Measurements from ENCODE around the gene FAM83E.
A peak's percentile ranks its signal among the peaks of the same experiment; 100 is the strongest.

FAM83E gene

GRCh38 chr19:48571378-48572162 lies 43.3 kb downstream of the FAM83E start:
- Histone ChIP-seq H3K9me3 (ENCODE audit: control insufficient read depth, low read length) (no peaks in the 10 kb centered on the region), H3K27me3 (ENCODE audit: control insufficient read depth, insufficient read depth, low read length) (no peaks in the 10 kb centered on the region), H3K4me1 (ENCODE audit: control insufficient read depth, insufficient read depth, low read length) (peaks cover 30% of the 10 kb centered on the region), H3K36me3 (ENCODE audit: control insufficient read depth, insufficient read depth, low read length) (no peaks in the 10 kb centered on the region), H3K4me3 (ENCODE audit: low read length) (no peak overlapping the region), H3K9ac (ENCODE audit: low read length) (no peak overlapping the region)

GRCh38 chr19:48569814-48570213 lies 45.1 kb downstream of the FAM83E start:
- Histone ChIP-seq H3K9ac (ENCODE audit: low read length) (no peak overlapping the region), H3K36me3 (ENCODE audit: control insufficient read depth, insufficient read depth, low read length) (no peaks in the 10 kb centered on the region), H3K4me3 (ENCODE audit: low read length) (no peak overlapping the region), H3K27me3 (ENCODE audit: control insufficient read depth, insufficient read depth, low read length) (no peaks in the 10 kb centered on the region), H3K4me1 (ENCODE audit: control insufficient read depth, insufficient read depth, low read length) (peaks cover 30% of the 10 kb centered on the region), H3K9me3 (ENCODE audit: control insufficient read depth, low read length) (no peaks in the 10 kb centered on the region)

- Histone ChIP-seq H3K27me3 (ENCODE audit: control insufficient read depth, insufficient read depth, low read length) (no peaks in the 10 kb centered on the region), H3K9me3 (ENCODE audit: control insufficient read depth, low read length) (no peaks in the 10 kb centered on the region), H3K4me1 (ENCODE audit: control insufficient read depth, insufficient read depth, low read length) (peaks cover 19% of the 10 kb centered on the region), H3K36me3 (ENCODE audit: control insufficient read depth, insufficient read depth, low read length) (no peaks in the 10 kb centered on the region), H3K9ac (ENCODE audit: low read length) (peak overlapping the region; percentile 45), H3K4me3 (ENCODE audit: low read length) (peak overlapping the region; percentile 14)
These were observed 46.5 kb downstream of the FAM83E start for GRCh38 chr19:48568345-48568886.

- Histone ChIP-seq H3K9me3 (ENCODE audit: control insufficient read depth, low read length) (no peaks in the 10 kb centered on the region), H3K4me3 (ENCODE audit: low read length) (no peak overlapping the region), H3K4me1 (ENCODE audit: control insufficient read depth, insufficient read depth, low read length) (peaks cover 12% of the 10 kb centered on the region), H3K9ac (ENCODE audit: low read length) (no peak overlapping the region), H3K27me3 (ENCODE audit: control insufficient read depth, insufficient read depth, low read length) (no peaks in the 10 kb centered on the region), H3K36me3 (ENCODE audit: control insufficient read depth, insufficient read depth, low read length) (no peaks in the 10 kb centered on the region)
These were observed 49.8 kb downstream of the FAM83E start for GRCh38 chr19:48565090-48565489.

All from mucosa of stomach (tissue), 1 donor.